Stimulated activated naive CD8-positive, alpha-beta T cell treated with anti-CD3 and anti-CD28 coated beads, Interleukin-15, Interleukin-2, amounts not matched to agents 100 U/mL and 50 U/mL, for 24 hours (primary cell): ENCODE measurements around the gene PIK3CG.
"Not testable (repeated sequence)": the region's sequence is repeated elsewhere in the genome, so short reads cannot be mapped to it uniquely, and the experiment has no call there.

Experiments
- ATAC-seq: fragments of 150-1000 bp; cut with Tn5 transposase; one replicate; pipeline ENCODE4 v1.10.0; 2021
- DNase-seq: peaks from one replicate; pipeline ENCODE4 v3.0.0; 2021

The PIK3CG gene

DNA sequence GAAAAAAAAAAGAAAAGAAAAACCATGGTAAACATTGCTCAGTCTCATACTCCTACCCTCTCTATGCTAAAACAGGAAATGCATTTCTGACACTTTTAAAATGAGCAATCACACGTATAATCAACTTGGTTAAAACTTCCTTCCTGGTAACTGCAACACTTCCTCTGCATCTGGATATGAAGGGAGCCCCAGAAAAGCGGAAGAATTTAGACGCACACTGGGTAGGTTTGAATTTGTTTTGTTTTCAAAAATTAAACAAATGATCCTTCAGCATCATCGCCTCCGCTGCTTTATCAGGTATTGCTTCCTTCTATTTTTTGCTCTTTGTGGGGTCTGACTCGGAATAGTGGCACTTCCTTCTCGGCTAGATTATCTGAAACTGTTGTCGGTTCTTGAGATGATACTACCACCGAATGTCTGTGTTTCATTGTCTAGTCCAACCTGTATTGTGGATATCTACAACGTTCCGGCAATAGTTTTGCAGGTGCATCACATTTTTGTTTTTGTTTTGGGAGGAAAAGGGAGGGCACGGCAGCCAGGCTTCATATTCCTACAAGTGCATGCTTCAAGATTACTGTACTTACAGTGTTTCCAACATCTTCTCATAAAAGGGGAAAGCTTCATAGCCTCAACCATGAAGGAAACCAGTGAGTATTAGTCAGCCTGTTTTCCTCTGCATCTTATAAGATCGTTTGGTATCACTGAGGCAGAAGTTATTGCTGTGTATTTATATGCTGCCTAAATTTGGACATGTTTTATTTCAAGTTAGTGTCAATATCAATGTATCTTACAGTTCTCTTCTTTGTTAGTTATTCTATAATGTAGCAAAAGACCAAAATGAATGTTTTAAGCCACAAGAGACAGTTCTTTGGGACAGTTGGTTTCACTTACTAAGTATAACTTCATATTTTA, at the start of gene PIK3CG:
Gene PIK3CG (plus strand): TSS at position 153 of the 912 bp plus-strand sequence. CDS start 2,280 bp downstream, outside the sequence.
- DNase-seq (no peak), ATAC-seq (peak; percentile 70)

DNA sequence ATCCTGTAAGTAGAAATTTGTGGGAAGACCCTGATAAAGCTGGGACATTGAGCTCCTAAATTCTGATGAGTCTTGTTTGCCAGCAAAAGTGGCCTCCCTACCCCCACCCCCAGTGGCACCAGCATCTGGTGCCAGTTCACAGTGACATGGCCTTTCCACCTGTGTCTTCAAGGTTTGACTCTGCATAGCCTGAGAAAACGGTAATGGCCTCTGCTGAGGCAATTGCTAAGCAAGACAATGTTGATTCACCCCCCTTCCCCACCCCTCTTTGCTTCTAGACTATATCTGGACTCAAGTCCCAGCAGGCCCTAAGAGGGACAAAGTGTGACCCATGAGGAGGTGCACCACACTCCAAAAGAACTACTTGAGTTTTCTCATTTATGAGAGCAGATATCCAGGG, 48.0 kb upstream of the PIK3CG start:
- ATAC-seq (no peak), DNase-seq (no peak)

GRCh38 chr7:106818736-106819135, 46.3 kb upstream of the PIK3CG start:
- no peak for ATAC-seq
- no peak for DNase-seq

- DNase-seq (no peak), ATAC-seq (no peak)
These were observed 45.5 kb upstream of the PIK3CG start for GRCh38 chr7:106819546-106819945.

GRCh38 chr7:106820321-106821217, 44.5 kb upstream of the PIK3CG start:
- DNase-seq: no peak

DNA sequence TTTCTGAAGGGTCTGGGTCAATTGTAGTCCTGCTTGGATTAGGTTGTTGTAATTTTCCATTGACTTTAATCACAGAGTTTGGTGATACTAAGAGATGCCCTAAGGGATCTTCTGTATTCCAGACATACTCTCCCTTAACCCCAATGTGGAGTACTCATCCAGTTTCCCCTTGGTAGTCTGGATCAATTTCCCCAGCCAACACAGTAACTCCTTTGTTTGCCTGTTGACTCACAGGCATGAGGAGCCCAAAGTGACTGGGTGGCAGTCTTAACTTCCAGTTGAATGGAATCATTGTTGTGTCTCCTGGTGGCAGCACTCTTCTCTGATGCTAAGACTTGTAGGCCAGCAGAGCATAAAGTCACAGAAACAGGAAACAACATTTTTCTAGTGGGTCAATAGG, 41.5 kb upstream of the PIK3CG start:
- DNase-seq: no peak
- ATAC-seq: no peak

More at GRCh38 chr7:106820321-106821217, 44.5 kb upstream of the PIK3CG start:
- ATAC-seq: no peak

- no peak for DNase-seq
- ATAC-seq: no peak
These were observed 40.6 kb upstream of the PIK3CG start for GRCh38 chr7:106824458-106824857.

GRCh38 chr7:106827626-106828025, 37.5 kb upstream of the PIK3CG start:
- ATAC-seq (no peak), DNase-seq (no peak)

DNA sequence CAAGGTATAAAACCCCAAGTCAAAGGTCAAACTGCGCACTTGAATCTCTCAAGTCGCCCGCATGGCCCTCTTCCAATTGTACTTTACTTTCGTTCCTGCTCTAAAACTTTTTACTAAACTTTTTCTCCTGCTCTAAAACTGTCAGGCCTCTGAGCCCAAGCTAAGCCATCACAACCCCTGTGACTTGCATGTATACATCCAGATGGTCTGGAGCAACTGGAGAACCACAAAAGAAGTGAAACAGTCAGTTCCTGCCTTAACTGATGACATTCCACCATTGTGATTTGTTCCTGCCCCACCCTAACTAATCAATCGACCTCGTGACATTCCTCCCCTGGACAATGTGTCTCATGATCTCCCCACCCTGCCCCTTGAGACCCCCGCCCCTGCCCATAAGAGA, 35.6 kb upstream of the PIK3CG start:
- no peak for DNase-seq
- ATAC-seq: no peak

GRCh38 chr7:106830896-106831295, 34.2 kb upstream of the PIK3CG start:
- DNase-seq, ATAC-seq: not testable (repeated sequence)

- ATAC-seq: no peak
- no peak for DNase-seq
These were observed 28.3 kb upstream of the PIK3CG start for GRCh38 chr7:106836816-106837215.

DNA sequence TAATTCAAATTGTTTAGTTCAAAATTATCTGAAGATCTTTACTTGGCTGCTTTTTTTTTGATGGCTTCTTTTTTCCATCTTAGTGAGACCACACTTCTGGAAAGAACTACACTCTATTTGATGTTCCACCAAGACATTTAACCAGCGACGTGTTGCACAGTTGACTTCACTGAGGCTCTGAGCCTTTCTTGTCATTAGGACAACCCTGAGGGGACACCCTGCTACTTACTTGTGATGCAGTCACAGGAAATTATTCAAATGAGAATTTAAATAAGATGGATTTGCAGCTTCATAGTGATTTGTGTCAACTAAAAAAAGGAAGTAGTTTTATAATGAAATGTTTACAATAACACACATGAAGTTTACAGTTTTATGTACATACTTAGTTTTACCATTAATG, 25.6 kb upstream of the PIK3CG start:
- DNase-seq (no peak), ATAC-seq (peak; percentile 89)

DNA sequence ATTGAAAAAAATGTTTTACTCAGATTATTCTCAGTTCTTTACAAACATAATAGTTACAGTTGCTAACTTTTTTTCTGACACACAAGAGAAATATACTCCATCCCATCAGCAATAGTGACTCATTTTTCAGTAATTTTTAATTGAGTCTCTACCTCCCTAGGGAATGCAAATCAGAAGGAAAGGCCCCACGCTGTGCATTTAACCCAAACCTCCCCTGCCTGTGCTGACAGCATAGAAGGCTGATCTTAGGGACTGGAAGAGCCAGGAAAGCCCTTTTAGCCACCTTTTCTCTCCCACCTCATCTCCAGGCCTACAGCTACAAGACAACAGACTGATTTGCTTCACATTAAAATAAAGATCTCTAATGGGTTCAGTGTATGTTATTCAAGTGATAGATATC, 24.7 kb upstream of the PIK3CG start:
- no peak for ATAC-seq
- DNase-seq: no peak

- DNase-seq: no peak
These were observed 23.1 kb upstream of the PIK3CG start for GRCh38 chr7:106841896-106842390.

DNA sequence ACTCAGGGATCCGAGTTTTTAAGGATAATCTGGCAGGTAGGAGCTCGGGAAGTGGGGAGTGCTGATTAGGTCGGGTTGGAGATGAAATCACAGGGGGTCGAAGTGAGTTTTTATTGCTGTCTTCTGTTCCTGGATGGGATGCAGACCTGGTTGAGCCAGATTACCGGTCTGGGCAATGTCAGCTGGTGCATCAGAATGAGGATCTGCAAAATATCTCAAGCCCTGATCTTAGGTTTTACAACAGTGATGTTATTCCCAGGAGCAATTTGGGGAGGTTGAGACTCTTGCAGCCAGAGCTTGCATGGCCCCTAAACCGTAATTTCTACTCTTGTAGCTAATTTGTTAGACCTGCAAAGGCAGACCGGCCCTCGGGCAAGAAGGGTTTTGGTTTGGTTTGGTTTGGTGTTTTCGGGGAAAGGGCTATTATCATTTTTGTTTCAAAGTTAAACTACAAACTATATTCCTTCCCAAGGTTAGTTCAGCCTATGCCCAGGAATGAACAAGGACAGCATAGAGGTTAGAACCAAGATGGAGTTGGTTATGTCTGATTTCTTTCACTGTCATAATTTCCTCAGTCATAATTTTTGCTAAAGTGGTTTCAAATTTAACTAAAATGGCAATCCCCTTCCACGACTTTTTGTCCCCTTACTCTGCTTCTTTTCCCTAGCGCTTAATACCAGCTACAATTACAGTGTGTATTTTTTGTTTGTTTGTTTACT, 20.6 kb upstream of the PIK3CG start:
- DNase-seq (no peak), ATAC-seq (no peak)

More at GRCh38 chr7:106841896-106842390, 23.1 kb upstream of the PIK3CG start:
- no peak for ATAC-seq

GRCh38 chr7:106848049-106848448, 17.0 kb upstream of the PIK3CG start:
- no peak for ATAC-seq
- DNase-seq: no peak

DNA sequence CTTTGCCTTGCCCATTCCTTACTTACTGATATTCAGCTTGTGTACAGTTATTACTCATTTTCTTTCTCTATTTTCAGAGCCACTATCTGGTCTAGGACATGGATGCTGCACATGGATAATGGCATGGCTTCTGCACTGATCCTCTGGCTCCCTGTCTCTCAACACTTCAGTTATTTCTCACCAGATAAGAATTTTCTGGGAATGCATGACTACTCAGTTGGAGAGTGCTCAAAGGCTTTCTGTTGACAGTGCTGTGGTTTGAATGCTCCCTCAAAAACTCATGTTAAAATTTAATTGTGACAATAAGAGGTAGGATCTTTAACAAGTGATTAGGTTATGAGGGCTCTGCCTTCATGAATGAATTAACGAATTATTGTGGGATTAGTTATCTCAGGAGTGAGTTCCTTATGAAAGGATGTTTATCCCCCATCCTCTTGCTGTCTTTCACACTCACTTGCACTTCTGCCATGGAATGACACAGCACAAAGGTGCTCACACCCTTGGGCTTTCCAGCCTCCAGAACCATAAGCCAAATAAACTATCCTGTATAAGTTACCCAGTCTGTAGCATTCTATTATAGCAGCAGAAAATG, 16.1 kb upstream of the PIK3CG start:
- no peak for DNase-seq
- no peak for ATAC-seq

DNA sequence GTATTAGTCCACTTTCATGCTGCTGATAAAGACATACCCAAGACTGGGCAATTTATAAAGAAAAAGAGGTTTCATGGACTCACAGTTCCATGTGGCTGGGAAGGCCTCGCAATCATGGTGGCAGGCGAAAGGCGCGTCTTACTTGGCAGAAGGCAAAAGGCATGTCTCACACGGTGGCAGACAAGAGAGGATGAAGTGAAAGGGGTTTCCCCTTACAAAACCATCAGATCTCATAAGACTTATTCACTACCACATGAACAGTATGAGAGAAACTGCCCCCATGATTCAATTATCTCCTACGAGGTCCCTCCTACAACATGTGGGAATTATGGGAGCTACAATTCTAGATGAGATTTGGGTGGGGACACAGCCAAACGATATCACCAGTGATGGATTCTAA, 13.4 kb upstream of the PIK3CG start:
- DNase-seq, ATAC-seq: not testable (repeated sequence)

DNA sequence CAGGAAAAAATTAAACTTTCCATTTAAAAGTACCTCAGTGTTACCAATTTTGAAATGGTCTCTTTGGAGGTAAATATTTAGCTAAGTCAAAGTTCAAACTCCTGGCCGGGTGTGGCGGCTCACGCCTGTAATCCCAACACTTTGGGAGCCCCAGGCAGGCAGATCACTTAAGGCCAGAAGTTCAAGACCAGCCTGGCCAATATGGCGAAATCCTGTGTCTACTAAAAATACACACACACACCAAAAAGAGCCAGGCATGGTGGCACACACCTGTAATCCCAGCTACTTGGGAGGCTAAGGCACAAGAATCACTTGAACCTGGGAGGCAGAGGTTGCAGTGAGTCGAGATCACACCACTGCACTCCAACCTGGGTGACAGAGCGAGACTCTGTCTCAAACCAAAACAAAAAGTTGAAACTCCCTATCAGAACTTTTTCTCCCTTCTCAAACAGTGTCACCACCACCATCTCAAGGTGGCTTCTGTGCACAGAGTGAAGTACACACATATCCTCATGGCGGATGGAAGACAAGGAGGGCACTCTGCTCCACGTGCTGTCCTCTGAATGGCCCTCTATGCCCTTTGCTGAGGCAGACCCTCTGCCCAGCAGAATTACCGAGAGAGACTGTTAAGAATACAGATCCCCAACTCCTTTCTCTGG, 11.7 kb upstream of the PIK3CG start:
- no peak for DNase-seq
- no peak for ATAC-seq

DNA sequence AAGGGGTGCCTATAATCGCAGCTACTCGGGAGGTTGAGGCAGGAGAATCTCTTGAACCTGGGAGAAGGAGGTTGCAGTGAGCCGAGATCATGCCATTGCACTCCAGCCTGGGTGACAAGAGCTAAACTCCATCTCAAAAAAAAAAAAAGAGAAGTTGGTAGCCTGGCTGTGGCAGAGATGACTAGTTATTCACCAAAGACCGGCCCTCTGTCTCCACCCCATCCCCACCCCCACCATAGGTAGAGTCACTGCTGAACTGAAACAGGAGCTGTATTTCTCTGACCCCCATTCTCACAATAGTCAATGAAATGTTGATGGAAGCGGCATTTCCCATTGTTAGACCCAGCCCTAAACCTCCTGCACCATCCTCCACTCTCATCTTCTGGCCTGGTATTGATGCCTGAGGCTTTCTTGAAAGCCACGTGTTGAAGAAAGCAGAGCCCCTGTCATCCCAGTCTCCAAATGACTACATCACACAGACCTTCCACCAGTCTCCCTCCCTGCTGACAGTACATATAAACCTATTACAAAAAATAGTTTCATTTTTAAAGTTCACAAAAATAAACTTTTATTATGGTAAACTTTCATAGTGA, 9.4 kb upstream of the PIK3CG start:
- DNase-seq (no peak), ATAC-seq (peak; percentile 79)
